Measurements from ENCODE around the gene SPTBN4. TPM values are rescaled to one million over a fixed set of nuclear protein-coding genes. Genes with fewer than 3 reads are reported as not detected.

Gene SPTBN4
- total and polyA plus RNA-seq, 10 of the 15 experiments (the other 5 are each of a cell fraction or from before 2014, with no cell fraction given): 0.04 to 1.1 (median 0.34) TPM; not detected in 1

GRCh38 chr19:40425450-40426287 lies 41.1 kb upstream of the SPTBN4 start, which contains the start of gene SERTAD1:
TSS of gene SERTAD1 (minus strand) at chr19:40425992. CDS start at chr19:40423546, 2,446 bp downstream.
- ChIA-PET SMC1A (ENCODE audit: uncharacterized antibody, unreplicated experiment) (interaction anchor here (0.7 to 2.2 kb wide), 8 partner anchors 9 to 96 kb away, joined by 3 to 22 read pairs (median 5); partner anchors contain the start of gene SERTAD3), RAD21 (ENCODE audit: unreplicated experiment) (interaction anchor here (0.5 to 2.3 kb wide), 16 partner anchors 9 to 178 kb away, joined by 3 to 25 read pairs (median 4); partner anchors contain the start of genes BLVRB, PLD3 and SERTAD3), CTCF (interaction anchor here (0.6 to 7.1 kb wide), 16 partner anchors 8 to 1448 kb away, joined by 3 to 67 read pairs (median 4); partner anchors contain the start of genes BLVRB and SERTAD3), POLR2A (interaction anchor here (0.5 to 5.5 kb wide), 20 partner anchors 9 to 1562 kb away, joined by 3 to 55 read pairs (median 6); partner anchors contain the start of genes BLVRB, C19orf47, PLD3 and SERTAD3)
- H2AFZ ChIP-seq (ENCODE audit: control insufficient read depth, low read depth, low read length): peak within 1 kb of the TSS; percentile 93
- H3K4me3 ChIP-seq: peak within 1 kb of the TSS; percentile 97
- peaks cover 27% of the 10 kb centered on the region for H3K79me2 ChIP-seq (ENCODE audit: control insufficient read depth, insufficient read depth, low read length)
- no peaks in the 10 kb centered on the region for H3K9me3 ChIP-seq (replicated peaks; ENCODE audit: control insufficient read depth, insufficient read depth, low read length)
- peak within 1 kb of the TSS; percentile 84 for H3K27ac ChIP-seq (ENCODE audit: control insufficient read depth, insufficient read depth)
- peak; percentile 99 for FAIRE-seq
- WGBS (ENCODE audit: insufficient coverage, insufficient replicate concordance, low lambda C conversion rate, missing lambda C conversion rate): under 1% methylated on average over 50 of the region's 75 CpGs
- peak; percentile 96 for DNase-seq (ENCODE audit: low read depth, low spot score)
- no peaks in the 10 kb centered on the region for H3K27me3 ChIP-seq (replicated peaks in 1 of 2; ENCODE audit: control insufficient read depth in 2 of 2, insufficient read depth in 2 of 2, low read length in 1 of 2)
- peaks cover 0 to 6% of the 10 kb centered on the region in 2 experiments; a peak in 2 of 4 replicates for H3K36me3 ChIP-seq (ENCODE audit: control insufficient read depth in 2 of 2, insufficient read depth in 2 of 2, low read length in 1 of 2)
- in situ Hi-C loops (cut with MboI): no loop called here
- peak within 1 kb of the TSS; percentile 74 for H3K9ac ChIP-seq (ENCODE audit: control insufficient read depth, insufficient read depth, low read length)
- intact Hi-C loops (cut with micrococcal nuclease; ENCODE audit: unreplicated experiment): loop anchor here (1.0 kb wide), 1 partner anchor 19 kb away; the partner anchor contains the start of gene SERTAD3
- H3K4me1 ChIP-seq (ENCODE audit: control insufficient read depth, insufficient read depth, low read length): no peaks in the 10 kb centered on the region
- H4K20me1 ChIP-seq (ENCODE audit: control insufficient read depth, insufficient read depth): no peaks in the 10 kb centered on the region
- BruUV-seq (replicated peaks): TSS peak; percentile 85
- ATAC-seq: peak; percentile 90
- peak within 1 kb of the TSS; percentile 85 for H3K4me2 ChIP-seq (ENCODE audit: control insufficient read depth, insufficient read depth)
- TF ChIP-seq FOXK2 (IDR thresholded peaks at IDR 0.05) (no peak), ATF3 (IDR thresholded peaks at IDR 0.05; ENCODE audit: borderline replicate concordance, extremely low read depth, low read depth, low read length) (no peak), NFIC (IDR thresholded peaks at IDR 0.05; ENCODE audit: low read depth, low read length) (no peak; the same call in 1 of the 2 replicates), ESRRA (IDR thresholded peaks at IDR 0.05; ENCODE audit: low read length) (no peak), FOS (IDR thresholded peaks at IDR 0.05; ENCODE audit: borderline replicate concordance, extremely low read depth, insufficient read length) (peak; percentile 89), CEBPB (IDR thresholded peaks at IDR 0.05; ENCODE audit: borderline replicate concordance in 1 of 2, low read depth in 2 of 2, low read length in 2 of 2) (no peak), ATF2 (IDR thresholded peaks at IDR 0.05; ENCODE audit: low read length) (no peak), RAD21 (IDR thresholded peaks at IDR 0.05; ENCODE audit: insufficient read depth, low read depth, low read length) (no peak), TBL1XR1 (IDR thresholded peaks at IDR 0.05; ENCODE audit: low read depth, low read length) (no peak), PKNOX1 (IDR thresholded peaks at IDR 0.05) (peak; percentile 89), CHD2 (IDR thresholded peaks at IDR 0.05; ENCODE audit: borderline replicate concordance, low read depth, low read length) (peak; percentile 90), SUPT20H (IDR thresholded peaks at IDR 0.05; ENCODE audit: borderline replicate concordance, control insufficient read depth, low read depth, low read length) (no peak), CBFB (IDR thresholded peaks at IDR 0.05; ENCODE audit: low read depth) (peak; percentile 76), PBX3 (IDR thresholded peaks at IDR 0.05; ENCODE audit: insufficient replicate concordance, low read depth, low read length) (no peak), CREM (IDR thresholded peaks at IDR 0.05; ENCODE audit: low read depth) (peak; percentile 20; the same call in 1 of the 2 replicates), NFYB (IDR thresholded peaks at IDR 0.05; ENCODE audit: insufficient read depth, low read depth, low read length) (peak; percentile 99), IRF3 (IDR thresholded peaks at IDR 0.05) (peak; percentile 81)
